DND-41 (cell line): ENCODE results near the gene MRPL40.

Source experiments
- ATAC-seq: fragments of 200-7000 bp; cut with Tn5 transposase; 3 replicates; pipeline ENCODE4 v1.9.1; 2021; ENCODE audit warnings: low read depth; ENCODE audit not compliant: insufficient read depth
- DNase-seq: peaks from one replicate; pipeline ENCODE4 v3.0.0-alpha.2; 2020
- H2AFZ ChIP-seq: 2 replicates; pipeline ENCODE4 v1.6.0; 2012; ENCODE audit warnings: low read depth, low read length
- H3K27ac ChIP-seq: 2 replicates; pipeline ENCODE4 v1.5.1; 2012; ENCODE audit warnings: low read length, inconsistent platforms
- H3K27me3 ChIP-seq: fragments of 200-600 bp; sonication (generic); 2 replicates; pipeline ENCODE4 v1.6.0; 2012; ENCODE audit warnings: low read length, mild to moderate bottlenecking, inconsistent platforms; ENCODE audit not compliant: insufficient read depth, poor library complexity
- H3K36me3 ChIP-seq: 2 replicates; pipeline ENCODE4 v1.5.1; 2012; ENCODE audit warnings: low read length, inconsistent platforms; ENCODE audit not compliant: insufficient read depth
- H3K4me1 ChIP-seq: 2 replicates; pipeline ENCODE4 v1.5.1; 2012; ENCODE audit warnings: mild to moderate bottlenecking, low read length; ENCODE audit not compliant: insufficient read depth
- H3K4me2 ChIP-seq: 2 replicates; pipeline ENCODE4 v1.6.0; 2012; ENCODE audit warnings: mild to moderate bottlenecking, moderate library complexity, low read length, inconsistent platforms; ENCODE audit not compliant: insufficient read depth
- H3K4me3 ChIP-seq, 2 experiments: fragments of 200-600 bp in 1 of 2; shearing (Covaris generic) in 1 of 2; 2 replicates each; pipeline ENCODE4 v1.5.1; 2012 to 2016; ENCODE audit warnings: inconsistent platforms in 2 of 2, low read length in 2 of 2, mild to moderate bottlenecking in 2 of 2, low read depth in 1 of 2, moderate library complexity in 1 of 2
- H3K79me2 ChIP-seq: 2 replicates; pipeline ENCODE4 v1.6.0; 2012; ENCODE audit warnings: low read length, inconsistent platforms; ENCODE audit not compliant: insufficient read depth
- H3K9ac ChIP-seq: 2 replicates; pipeline ENCODE4 v1.6.0; 2012; ENCODE audit warnings: low read depth, mild to moderate bottlenecking, inconsistent platforms, low read length, moderate library complexity
- H3K9me3 ChIP-seq: 2 replicates; pipeline ENCODE4 v1.5.1; 2012; ENCODE audit warnings: low read length, moderate library complexity, mild to moderate bottlenecking, inconsistent platforms; ENCODE audit not compliant: insufficient read depth, severe bottlenecking
- H4K20me1 ChIP-seq: 2 replicates; pipeline ENCODE4 v1.6.0; 2012; ENCODE audit warnings: low read length; ENCODE audit not compliant: insufficient read depth
- CTCF ChIP-seq: IDR thresholded peaks from 2 replicates; pipeline ENCODE4 v1.5.1; 2012; ENCODE audit warnings: borderline replicate concordance, low read length, moderate library complexity, mild to moderate bottlenecking; ENCODE audit not compliant: poor library complexity, severe bottlenecking; ENCODE audit errors: extremely low read depth
- EZH2 ChIP-seq: IDR thresholded peaks from 3 replicates; pipeline ENCODE4 v1.6.1; 2012; ENCODE audit warnings: borderline replicate concordance, low read depth, mild to moderate bottlenecking, moderate library complexity, low read length, inconsistent platforms; ENCODE audit not compliant: severe bottlenecking

The MRPL40 gene

GRCh38 chr22:19469421-19469820, 37.1 kb downstream of the MRPL40 start:
- H3K27me3 ChIP-seq, result no peaks in the 10 kb centered on the region
- DNase-seq (no peak), ATAC-seq (no peak)
- H3K4me1 ChIP-seq, result no peaks in the 10 kb centered on the region
- no peak overlapping the region for H3K4me2 ChIP-seq
- no peak overlapping the region for H3K9ac ChIP-seq
- H4K20me1 ChIP-seq, result peaks cover 54% of the 10 kb centered on the region
- no peak overlapping the region for H2AFZ ChIP-seq
- no peak overlapping the region for H3K4me3 ChIP-seq
- H3K9me3 ChIP-seq, result no peaks in the 10 kb centered on the region
- H3K36me3 ChIP-seq, result peaks cover 96% of the 10 kb centered on the region
- no peak for TF ChIP-seq EZH2
- TF ChIP-seq CTCF, result no peak
- no peak overlapping the region for H3K27ac ChIP-seq
- H3K79me2 ChIP-seq, result peaks cover 44% of the 10 kb centered on the region

- no peaks in the 10 kb centered on the region for H3K4me1 ChIP-seq
- H3K9ac ChIP-seq, result no peak overlapping the region
- H3K9me3 ChIP-seq, result no peaks in the 10 kb centered on the region
- H3K4me3 ChIP-seq, result no peak overlapping the region
- peaks cover 96% of the 10 kb centered on the region for H3K36me3 ChIP-seq
- no peaks in the 10 kb centered on the region for H3K27me3 ChIP-seq
- DNase-seq (no peak), ATAC-seq (no peak)
- H3K79me2 ChIP-seq, result peaks cover 50% of the 10 kb centered on the region
- TF ChIP-seq EZH2, result no peak
- TF ChIP-seq CTCF, result no peak
- peaks cover 58% of the 10 kb centered on the region for H4K20me1 ChIP-seq
- no peak overlapping the region for H3K4me2 ChIP-seq
- H2AFZ ChIP-seq, result no peak overlapping the region
- H3K27ac ChIP-seq, result no peak overlapping the region
Measured at GRCh38 chr22:19470010-19470409, 37.7 kb downstream of the MRPL40 start.

- Histone ChIP-seq H2AFZ (no peak overlapping the region), H3K4me2 (no peak overlapping the region), H3K79me2 (peaks cover 66% of the 10 kb centered on the region), H3K36me3 (peaks cover 96% of the 10 kb centered on the region), H3K4me3 (no peak overlapping the region), H3K4me1 (peaks cover 8% of the 10 kb centered on the region; the same call in 1 of the 2 replicates), H3K9ac (no peak overlapping the region), H3K27me3 (no peaks in the 10 kb centered on the region), H3K27ac (no peak overlapping the region), H3K9me3 (no peaks in the 10 kb centered on the region), H4K20me1 (peaks cover 72% of the 10 kb centered on the region)
- no peak for ATAC-seq
- no peak for DNase-seq
- TF ChIP-seq EZH2 (no peak), CTCF (no peak)
Measured at GRCh38 chr22:19471572-19471971, 39.2 kb downstream of the MRPL40 start.

GRCh38 chr22:19472233-19472632, 39.9 kb downstream of the MRPL40 start:
- DNase-seq (no peak), ATAC-seq (no peak)
- Histone ChIP-seq H3K4me2 (no peak overlapping the region), H3K79me2 (peaks cover 70% of the 10 kb centered on the region), H3K9me3 (no peaks in the 10 kb centered on the region), H3K4me1 (peaks cover 12% of the 10 kb centered on the region), H3K4me3 (no peak overlapping the region), H2AFZ (no peak overlapping the region), H4K20me1 (peaks cover 74% of the 10 kb centered on the region), H3K27me3 (no peaks in the 10 kb centered on the region), H3K9ac (no peak overlapping the region), H3K27ac (no peak overlapping the region), H3K36me3 (peaks cover 90% of the 10 kb centered on the region)
- TF ChIP-seq CTCF, result no peak
- no peak for TF ChIP-seq EZH2
